Stromal cell of bone marrow (primary cell): ENCODE results near the gene FAM171A2.

Experiments used
- DNase-seq: peaks from one replicate; pipeline ENCODE4 v3.0.0-alpha.2; 2012; ENCODE audit warnings: low read depth

The FAM171A2 gene

GRCh38 chr17:44321246-44322120 is 42.2 kb downstream of the FAM171A2 start:
- DNase-seq = no peak

GRCh38 chr17:44320066-44320465 is 43.6 kb downstream of the FAM171A2 start:
- no peak for DNase-seq

GRCh38 chr17:44318077-44318892 is 45.4 kb downstream of the FAM171A2 start:
- DNase-seq = no peak

GRCh38 chr17:44317545-44317944 is 46.1 kb downstream of the FAM171A2 start:
- no peak for DNase-seq

- no peak for DNase-seq
These were observed 47.6 kb downstream of the FAM171A2 start for GRCh38 chr17:44315760-44316731.

GRCh38 chr17:44314869-44315661 is 48.6 kb downstream of the FAM171A2 start:
- no peak for DNase-seq

GRCh38 chr17:44314524-44314868 is 49.2 kb downstream of the FAM171A2 start:
- no peak for DNase-seq

GRCh38 chr17:44314031-44314430 is 49.6 kb downstream of the FAM171A2 start:
- no peak for DNase-seq

GRCh38 chr17:44312396-44313104 is 51.1 kb downstream of the FAM171A2 start:
- DNase-seq = no peak

- no peak for DNase-seq
These were observed 52.0 kb downstream of the FAM171A2 start for GRCh38 chr17:44311562-44312181.

GRCh38 chr17:44310609-44311376 is 52.9 kb downstream of the FAM171A2 start:
- no peak for DNase-seq

GRCh38 chr17:44310188-44310587 is 53.5 kb downstream of the FAM171A2 start:
- no peak for DNase-seq

- DNase-seq = no peak
These were observed 54.2 kb downstream of the FAM171A2 start for GRCh38 chr17:44309472-44309871.

- DNase-seq = no peak
These were observed 54.8 kb downstream of the FAM171A2 start for GRCh38 chr17:44308865-44309264.

GRCh38 chr17:44308320-44308818 is 55.3 kb downstream of the FAM171A2 start, which contains the start of gene RUNDC3A:
Gene RUNDC3A (plus strand): TSS chr17:44308601. CDS start chr17:44308833, 232 bp downstream.
- peak; percentile 31 for DNase-seq

GRCh38 chr17:44307387-44308186 is 56.1 kb downstream of the FAM171A2 start:
- DNase-seq = no peak

GRCh38 chr17:44304651-44305050 is 59.0 kb downstream of the FAM171A2 start:
- DNase-seq = no peak
